Lung (tissue), 16 donors: ENCODE data around the gene PRF1. TPM values are rescaled to one million over a fixed set of nuclear protein-coding genes. Genes with fewer than 3 reads are reported as not detected.
A peak's percentile ranks its signal among the peaks of the same experiment; 100 is the strongest.

Experiments used
- ATAC-seq: fragments of 200-7000 bp; cut with Tn5 transposase; one replicate; pipeline ENCODE4 v1.9.1; 2020; ENCODE audit warnings: moderate number of reproducible peaks; ENCODE audit not compliant: insufficient read depth, low FRiP score
- DNase-seq, 3 donors: peaks; one replicate each; pipeline ENCODE4 v3.0.0-alpha.2; 2013 to 2017
- H3K27ac ChIP-seq, 2 donors: one replicate each; pipeline ENCODE4 v1.5.1; 2013; ENCODE audit warnings: mild to moderate bottlenecking in 2 of 2, moderate library complexity in 2 of 2, control low read depth in 1 of 2, inconsistent platforms in 1 of 2, low read depth in 1 of 2, low read length in 1 of 2
- H3K27me3 ChIP-seq, 3 donors: one replicate each; pipeline ENCODE4 v1.5.1; 2013; ENCODE audit warnings: low read length in 2 of 3; ENCODE audit not compliant: control insufficient read depth in 3 of 3, insufficient read depth in 3 of 3
- H3K36me3 ChIP-seq, 4 donors: one replicate each; pipeline ENCODE4 v1.5.1; 2013; ENCODE audit warnings: low read length in 4 of 4, mild to moderate bottlenecking in 1 of 4, moderate library complexity in 1 of 4; ENCODE audit not compliant: control insufficient read depth in 4 of 4, insufficient read depth in 4 of 4
- H3K4me1 ChIP-seq, 5 donors: one replicate each; pipeline ENCODE4 v1.5.1; 2013; ENCODE audit warnings: low read length in 5 of 5, mild to moderate bottlenecking in 2 of 5, moderate library complexity in 1 of 5; ENCODE audit not compliant: control insufficient read depth in 5 of 5, insufficient read depth in 5 of 5
- H3K4me3 ChIP-seq: one replicate; pipeline ENCODE4 v1.5.1; 2013; ENCODE audit warnings: mild to moderate bottlenecking, control low read depth, moderate library complexity
- H3K9ac ChIP-seq, 2 donors: one replicate each; pipeline ENCODE4 v1.5.1; 2013; ENCODE audit warnings: low read length in 2 of 2, control low read depth in 1 of 2; ENCODE audit not compliant: insufficient read depth in 1 of 2
- H3K9me3 ChIP-seq, 4 donors: one replicate each; pipeline ENCODE4 v1.5.1; 2013; ENCODE audit warnings: low read length in 3 of 4, mild to moderate bottlenecking in 1 of 4, moderate library complexity in 1 of 4; ENCODE audit not compliant: control insufficient read depth in 4 of 4, insufficient read depth in 3 of 4
- WGBS, 2 donors: extraction: QIAGEN DNeasy Blood & Tissue Kit; methylation state at CpG; one replicate each; pipeline ENCODE4 v1.1.7; 2013; 5-methylcytosine and 5-hydroxymethylcytosine counted together
- long read RNA-seq, 5 donors: transcript quantifications; one replicate each; lab custom pipeline, GENCODE V29; 2026
- polyA plus RNA-seq, 2 donors: library from polyadenylated mRNA; stranded (reverse); fragments of 200-250 nt; gene quantifications; one replicate each; pipeline ENCODE4 v1.2.1, GENCODE V29; 2013
- total RNA-seq, 2 donors: library from RNA; depleted of rRNA in 1 of 2; stranded (reverse); fragments of >200 nt in 1 of 2; gene quantifications; one replicate each; pipeline ENCODE4 v1.2.1, GENCODE V29; 2014 to 2021
- TF ChIP-seq, protein P1 (sequence below): IDR thresholded peaks from 2 replicates; pipeline ENCODE4 v1.5.1; 2012; ENCODE audit warnings: mild to moderate bottlenecking; ENCODE audit errors: control extremely low read depth, extremely low read depth
- donor health status: control.
- donor health status: control.
- donor health status: Bipolar disorder and iron deficiency.
- donor health status: healthy.
- donor health status: DM: yes; HTN: yes; CAD: no.

PRF1 gene
- 1 to 10 TPM; 5.1 to 9.4 TPM for total RNA-seq
- 10 to 100 TPM in 1 of 2 donors, 1 to 10 TPM in 1; 3.2 to 11.5 TPM for polyA plus RNA-seq
- long read RNA-seq, donor 1, result 0 reads
- long read RNA-seq, donor 2, result 0 reads
- long read RNA-seq, donor 3, result 0 reads
- long read RNA-seq, donor 4, partial matches to known transcripts, result 0 of 1 reads
- long read RNA-seq, donor 4, other reads (novel, unspliced or antisense), result 0 of 1 reads
- long read RNA-seq, donor 5, result 0 reads

GRCh38 chr10:70602665-70603448 lies at the start of gene PRF1:
PRF1 (minus strand) TSS chr10:70602741; CDS start chr10:70600902, 1,839 bp downstream.
- TF ChIP-seq, protein P1, sequence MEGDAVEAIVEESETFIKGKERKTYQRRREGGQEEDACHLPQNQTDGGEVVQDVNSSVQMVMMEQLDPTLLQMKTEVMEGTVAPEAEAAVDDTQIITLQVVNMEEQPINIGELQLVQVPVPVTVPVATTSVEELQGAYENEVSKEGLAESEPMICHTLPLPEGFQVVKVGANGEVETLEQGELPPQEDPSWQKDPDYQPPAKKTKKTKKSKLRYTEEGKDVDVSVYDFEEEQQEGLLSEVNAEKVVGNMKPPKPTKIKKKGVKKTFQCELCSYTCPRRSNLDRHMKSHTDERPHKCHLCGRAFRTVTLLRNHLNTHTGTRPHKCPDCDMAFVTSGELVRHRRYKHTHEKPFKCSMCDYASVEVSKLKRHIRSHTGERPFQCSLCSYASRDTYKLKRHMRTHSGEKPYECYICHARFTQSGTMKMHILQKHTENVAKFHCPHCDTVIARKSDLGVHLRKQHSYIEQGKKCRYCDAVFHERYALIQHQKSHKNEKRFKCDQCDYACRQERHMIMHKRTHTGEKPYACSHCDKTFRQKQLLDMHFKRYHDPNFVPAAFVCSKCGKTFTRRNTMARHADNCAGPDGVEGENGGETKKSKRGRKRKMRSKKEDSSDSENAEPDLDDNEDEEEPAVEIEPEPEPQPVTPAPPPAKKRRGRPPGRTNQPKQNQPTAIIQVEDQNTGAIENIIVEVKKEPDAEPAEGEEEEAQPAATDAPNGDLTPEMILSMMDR, result no peak
- Histone ChIP-seq H3K27me3 (peaks cover 0 to 2% (median 0%) of the 10 kb centered on the region in 3 donors), H3K27ac (no peak within 1 kb of the TSS), H3K4me3 (no peak within 1 kb of the TSS), H3K36me3 (no peaks in the 10 kb centered on the region), H3K9ac (no peak within 1 kb of the TSS), H3K9me3 (no peaks in the 10 kb centered on the region), H3K4me1 (peaks cover 0 to under 1% (median 0%) of the 10 kb centered on the region in 5 donors)
- DNase-seq, result no peak
- peak; percentile 39 for ATAC-seq
- 82 to 85% methylated on average over 21 of the region's 21 CpGs for WGBS, 2 donors

DNA sequence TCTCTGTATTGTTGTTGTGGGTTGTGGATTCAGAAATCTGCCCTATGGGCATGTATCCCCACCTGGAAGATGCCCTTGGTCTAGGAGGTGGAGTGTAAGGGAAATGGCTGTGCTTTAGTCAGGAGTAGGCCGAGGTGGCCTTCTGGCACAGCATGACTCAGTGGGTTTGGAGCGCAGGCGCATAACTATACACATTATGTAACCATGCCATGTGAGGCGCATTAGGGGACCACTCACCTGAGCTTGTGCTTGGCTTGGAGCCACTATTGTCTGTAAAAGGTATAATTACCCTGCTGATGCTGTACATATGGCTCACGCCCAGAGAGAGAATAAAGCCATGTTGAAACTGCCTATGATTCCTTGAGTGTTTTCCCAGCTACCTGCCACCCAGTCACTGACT lies 49.1 kb upstream of the PRF1 start:
- Histone ChIP-seq H3K27me3 (no peaks in the 10 kb centered on the region), H3K27ac (no peak overlapping the region), H3K9me3 (peaks cover 0 to 24% (median 3%) of the 10 kb centered on the region in 4 donors), H3K4me1 (peaks cover 0 to 14% (median 8%) of the 10 kb centered on the region in 5 donors), H3K9ac (no peak overlapping the region), H3K36me3 (no peaks in the 10 kb centered on the region), H3K4me3 (no peak overlapping the region)
- TF ChIP-seq, protein P1, result no peak
- DNase-seq, result peak in 1 of 3 donors; percentile 38
- no peak for ATAC-seq
- 95 to 96% methylated on average over 5 of the region's 5 CpGs for WGBS, 2 donors

GRCh38 chr10:70650718-70651117 lies 48.2 kb upstream of the PRF1 start:
- Histone ChIP-seq H3K36me3 (no peaks in the 10 kb centered on the region), H3K9me3 (peaks cover 0 to 24% (median 3%) of the 10 kb centered on the region in 4 donors), H3K27me3 (no peaks in the 10 kb centered on the region), H3K4me3 (no peak overlapping the region), H3K27ac (no peak overlapping the region), H3K9ac (no peak overlapping the region), H3K4me1 (peaks cover 0 to 14% (median 8%) of the 10 kb centered on the region in 5 donors)
- ATAC-seq (no peak), DNase-seq (no peak)
- 96 to 97% methylated on average over 3 of the region's 3 CpGs for WGBS, 2 donors
- TF ChIP-seq, protein P1, result no peak
